Mammary epithelial cell (primary cell): ENCODE data around the gene ADAMTS17.

Experiments used
- CTCF ChIP-seq, 2 donors: IDR thresholded peaks in 1 of 2; conservative IDR thresholded peaks in 1 of 2; 2 replicates each; pipeline ENCODE4 v1.5.1; 2011 to 2012; ENCODE audit warnings: inconsistent platforms in 2 of 2, low read length in 2 of 2, mild to moderate bottlenecking in 2 of 2, control low read depth in 1 of 2, low read depth in 1 of 2; ENCODE audit not compliant: insufficient read depth in 1 of 2; ENCODE audit errors: extremely low read depth in 1 of 2
- EZH2 ChIP-seq: IDR thresholded peaks from 2 replicates; pipeline ENCODE4 v1.6.1; 2012; ENCODE audit warnings: low read length, inconsistent platforms, borderline replicate concordance

GRCh38 chr15:100115066-100115710, 226.6 kb downstream of the ADAMTS17 start:
- TF ChIP-seq EZH2 = no peak
- TF ChIP-seq CTCF (conservative IDR thresholded peaks at IDR 0.05 in 1 of 2, IDR thresholded peaks at IDR 0.05 in 1 of 2; ENCODE audit: extremely low read depth in 1 of 2, insufficient read depth in 1 of 2, low read depth in 1 of 2, low read length in 2 of 2) = no peak
